Fibroblast of pulmonary artery (primary cell): ENCODE measurements around the gene NCBP2.

Experiments
- DNase-seq: peaks from one replicate; pipeline ENCODE4 v3.0.0-alpha.2; 2010; ENCODE audit warnings: low read depth
- H3K4me3 ChIP-seq: replicated peaks from 2 replicates; pipeline ENCODE4 v1.5.1; 2011; ENCODE audit warnings: low read depth, mild to moderate bottlenecking, control low read depth, low read length, moderate library complexity
- CTCF ChIP-seq: IDR thresholded peaks from 2 replicates; pipeline ENCODE4 v1.5.1; 2011; ENCODE audit warnings: mild to moderate bottlenecking, control low read depth, low read length, inconsistent platforms; ENCODE audit errors: missing control alignments

The NCBP2 gene

GRCh38 chr3:196967412-196968232 lies 25.3 kb upstream of the NCBP2 start:
- H3K4me3 ChIP-seq = peak overlapping the region; percentile 60
- DNase-seq = no peak
- no peak for TF ChIP-seq CTCF

- no peak for TF ChIP-seq CTCF
- no peak overlapping the region for H3K4me3 ChIP-seq
- DNase-seq = no peak
Observed at GRCh38 chr3:196966526-196967401, 24.4 kb upstream of the NCBP2 start.

- TF ChIP-seq CTCF = no peak
- DNase-seq = no peak
- no peak overlapping the region for H3K4me3 ChIP-seq
Observed at GRCh38 chr3:196965804-196966173, 23.5 kb upstream of the NCBP2 start.

GRCh38 chr3:196965112-196965803 lies 22.9 kb upstream of the NCBP2 start:
- no peak for TF ChIP-seq CTCF
- no peak overlapping the region for H3K4me3 ChIP-seq
- no peak for DNase-seq

GRCh38 chr3:196963631-196963953 lies 21.3 kb upstream of the NCBP2 start:
- DNase-seq = no peak
- H3K4me3 ChIP-seq = no peak overlapping the region
- TF ChIP-seq CTCF = no peak

GRCh38 chr3:196962930-196963630 lies 20.8 kb upstream of the NCBP2 start:
- DNase-seq = no peak
- H3K4me3 ChIP-seq = no peak overlapping the region
- no peak for TF ChIP-seq CTCF
